HepG2 (cell line): ENCODE data around the gene GLTPD2. TPM values are rescaled to one million over a fixed set of nuclear protein-coding genes. Genes with fewer than 3 reads are reported as not detected.
A peak's percentile ranks its signal among the peaks of the same experiment; 100 is the strongest.

Experiments
- AKAP8 ChIP-seq: sonication (generic); formaldehyde crosslinking; IDR thresholded peaks from 2 replicates; pipeline ENCODE4 v1.5.1; 2020; ENCODE audit warnings: mild to moderate bottlenecking, missing genetic modification reagents
- BORCS8-MEF2B ChIP-seq: sonication (generic); formaldehyde crosslinking; IDR thresholded peaks from 2 replicates; pipeline ENCODE4 v1.8.0; 2022; ENCODE audit warnings: mild to moderate bottlenecking, missing genetic modification reagents
- FOXK1 ChIP-seq: sonication (generic); formaldehyde crosslinking; IDR thresholded peaks from 2 replicates; pipeline ENCODE4 v1.4.0; 2020; ENCODE audit warnings: low read depth, missing genetic modification reagents, borderline replicate concordance
- HOXA9 ChIP-seq: sonication (generic); formaldehyde crosslinking; IDR thresholded peaks from 2 replicates; pipeline ENCODE4 v1.8.1; 2022; ENCODE audit warnings: missing genetic modification reagents, mild to moderate bottlenecking, moderate library complexity, borderline replicate concordance
- KDM3A ChIP-seq: IDR thresholded peaks from 2 replicates; pipeline ENCODE4 v1.6.1; 2018; ENCODE audit warnings: low read depth, missing compliant biosample characterization
- PHF21A ChIP-seq: sonication (generic); formaldehyde crosslinking; IDR thresholded peaks from 2 replicates; pipeline ENCODE4 v1.5.0; 2020; ENCODE audit warnings: mild to moderate bottlenecking, missing genetic modification reagents
- RAD21 ChIP-seq: fragments of 450-650 bp; formaldehyde crosslinking; IDR thresholded peaks from 2 replicates; pipeline ENCODE4 v1.5.0; 2020; ENCODE audit warnings: mild to moderate bottlenecking
- ZBTB3 ChIP-seq: sonication (generic); formaldehyde crosslinking; IDR thresholded peaks from 2 replicates; pipeline ENCODE4 v1.4.0; 2020; ENCODE audit warnings: low read depth, mild to moderate bottlenecking, moderate library complexity, missing genetic modification reagents, borderline replicate concordance
- ZC3H13 ChIP-seq: sonication (generic); formaldehyde crosslinking; IDR thresholded peaks from 2 replicates; pipeline ENCODE4 v1.8.1; 2023; ENCODE audit warnings: mild to moderate bottlenecking, missing genetic modification reagents, moderate library complexity
- ZC3H4 ChIP-seq: sonication (generic); formaldehyde crosslinking; IDR thresholded peaks from 2 replicates; pipeline ENCODE4 v1.4.0; 2020; ENCODE audit warnings: missing genetic modification reagents, borderline replicate concordance
- ZFP37 ChIP-seq: sonication (generic); formaldehyde crosslinking; IDR thresholded peaks from 2 replicates; pipeline ENCODE4 v1.4.0; 2020; ENCODE audit warnings: missing genetic modification reagents, borderline replicate concordance
- ZFP41 ChIP-seq: sonication (generic); formaldehyde crosslinking; IDR thresholded peaks from 2 replicates; pipeline ENCODE4 v1.4.0; 2020; ENCODE audit warnings: mild to moderate bottlenecking, missing genetic modification reagents, borderline replicate concordance
- ZKSCAN5 ChIP-seq: sonication (generic); formaldehyde crosslinking; IDR thresholded peaks from 2 replicates; pipeline ENCODE4 v1.5.1; 2020; ENCODE audit warnings: mild to moderate bottlenecking, missing genetic modification reagents
- ZNF143 ChIP-seq: sonication (generic); formaldehyde crosslinking; IDR thresholded peaks from 2 replicates; pipeline ENCODE4 v1.4.0; 2020; ENCODE audit warnings: missing genetic modification reagents
- ZNF33B ChIP-seq: sonication (generic); formaldehyde crosslinking; IDR thresholded peaks from 2 replicates; pipeline ENCODE4 v1.5.1; 2020; ENCODE audit warnings: mild to moderate bottlenecking, missing genetic modification reagents
- ZNF674 ChIP-seq: sonication (generic); formaldehyde crosslinking; IDR thresholded peaks from 2 replicates; pipeline ENCODE4 v1.5.0; 2020; ENCODE audit warnings: low read depth, mild to moderate bottlenecking, missing genetic modification reagents
- polyA plus RNA-seq, 8 experiments: library from polyadenylated mRNA; depleted of rRNA in 3 of 8; stranded (reverse) in 7 of 8; unstranded in 1 of 8; fragments of >200 nt; fragmentation: Illumina TruSeq in 4 of 8; extraction: Trizol in 4 of 8; gene quantifications; 2 replicates each; pipeline versions ENCODE4 v1.2.1 to v1.2.3, GENCODE V29; 2011 to 2016; ENCODE audit warnings: low read depth in 4 of 8, missing spikeins in 1 of 8, mixed read lengths in 1 of 8; ENCODE audit not compliant: insufficient read depth in 1 of 8
- total RNA-seq, 5 experiments: library from RNA; depleted of rRNA; stranded (reverse); fragments of >200 nt; fragmentation: Illumina TruSeq; extraction: Trizol; gene quantifications; 2 replicates each; pipeline ENCODE4 v1.2.3, GENCODE V29; 2016; ENCODE audit warnings: low read depth in 1 of 5
- TF ChIP-seq, protein P1 (sequence below), 2 experiments: sonication (generic) in 1 of 2; formaldehyde crosslinking in 1 of 2; IDR thresholded peaks; 2 replicates each; pipeline versions ENCODE4 v1.5.1 to v1.6.1; 2011 to 2020; ENCODE audit warnings: borderline replicate concordance in 1 of 2, low read depth in 1 of 2, low read length in 1 of 2, mild to moderate bottlenecking in 1 of 2, missing genetic modification reagents in 1 of 2, moderate library complexity in 1 of 2
- TF ChIP-seq, protein P2 (sequence below): sonication (generic); formaldehyde crosslinking; IDR thresholded peaks from 2 replicates; pipeline ENCODE4 v1.4.0; 2020; ENCODE audit warnings: mild to moderate bottlenecking, missing genetic modification reagents
- TF ChIP-seq, protein P3 (sequence below): fragments of 450-650 bp; IDR thresholded peaks from 2 replicates; pipeline ENCODE4 v1.6.1; 2017; ENCODE audit warnings: mild to moderate bottlenecking
- TF ChIP-seq, protein P4 (sequence below): sonication (generic); formaldehyde crosslinking; IDR thresholded peaks from 2 replicates; pipeline ENCODE4 v1.8.1; 2022; ENCODE audit warnings: mild to moderate bottlenecking, missing genetic modification reagents
- TF ChIP-seq, protein P5 (sequence below): sonication (generic); formaldehyde crosslinking; IDR thresholded peaks from 2 replicates; pipeline ENCODE4 v1.4.0; 2020; ENCODE audit warnings: missing genetic modification reagents

The GLTPD2 gene
- total and polyA plus RNA-seq, 2 of the 13 experiments (the other 11 are each of a cell fraction or from before 2014, with no cell fraction given): 7.5 to 12.9 TPM

DNA sequence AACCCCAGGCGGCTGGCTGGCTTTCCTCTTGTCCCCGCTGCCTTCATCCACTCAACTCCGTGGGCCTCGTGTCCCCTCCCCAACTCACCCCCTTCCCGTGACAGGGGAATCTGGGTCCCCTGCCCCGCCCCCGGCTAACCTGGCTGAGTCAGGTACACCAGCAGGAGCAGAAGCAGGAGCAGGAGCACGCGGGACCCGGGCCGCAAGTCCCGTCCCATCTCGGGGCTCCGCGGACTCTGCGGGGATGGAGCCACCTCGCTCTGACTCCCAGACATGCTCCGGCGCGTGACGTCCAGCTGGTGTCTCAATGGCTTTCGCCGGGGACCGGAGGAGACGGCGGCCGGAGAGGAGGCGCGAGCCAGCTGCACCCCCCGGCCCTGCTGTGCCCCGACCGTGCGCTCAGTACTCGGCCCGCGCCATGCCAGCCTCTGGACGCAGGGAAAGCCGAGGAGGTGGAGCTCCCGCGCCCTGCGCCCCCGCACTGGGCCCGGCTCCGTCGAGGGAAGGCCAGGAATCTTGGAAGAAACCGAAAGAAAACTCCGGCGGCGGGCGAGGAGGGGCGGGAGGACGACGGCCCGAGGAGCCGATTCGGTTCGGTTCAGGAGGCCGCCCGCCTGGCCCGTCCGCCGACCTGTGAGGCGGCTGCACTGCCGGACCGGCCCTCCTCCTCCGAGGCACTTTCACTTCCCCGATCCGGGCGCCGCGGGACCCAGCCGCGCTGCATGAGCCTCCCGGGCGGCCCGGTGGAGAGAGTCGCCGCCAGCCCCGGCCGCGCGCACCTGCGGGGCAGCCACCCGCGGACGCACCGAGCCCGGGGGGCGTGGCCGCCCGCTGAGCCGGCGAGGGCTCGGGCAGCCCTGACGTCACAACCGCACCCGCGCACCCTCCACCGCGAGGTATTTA, 49.4 kb upstream of the GLTPD2 start, which contains the start of the genes CXCL16 and ZMYND15 (continued):
- TF ChIP-seq ZBTB3 (CRISPR knock-in tag) (no peak), ZKSCAN5 (CRISPR knock-in tag) (no peak), ZC3H4 (CRISPR knock-in tag) (no peak), PHF21A (CRISPR knock-in tag) (no peak), HOXA9 (CRISPR knock-in tag) (no peak), ZC3H13 (CRISPR knock-in tag) (no peak), ZFP41 (CRISPR knock-in tag) (no peak), AKAP8 (CRISPR knock-in tag) (no peak), ZNF33B (peak; percentile 41; the same call in 1 of the 2 replicates), ZNF143 (CRISPR knock-in tag) (no peak; the same call in 1 of the 2 replicates), BORCS8-MEF2B (CRISPR knock-in tag) (peak; percentile 73), RAD21 (CRISPR knock-in tag) (no peak; the same call in 1 of the 2 replicates), KDM3A (CRISPR knock-in tag) (0 out of 2 replicates have a peak, but pooled peaks have one; percentile 28), FOXK1 (CRISPR knock-in tag) (no peak), ZFP37 (CRISPR knock-in tag) (no peak), ZNF674 (CRISPR knock-in tag) (no peak)
- TF ChIP-seq, protein P1, sequence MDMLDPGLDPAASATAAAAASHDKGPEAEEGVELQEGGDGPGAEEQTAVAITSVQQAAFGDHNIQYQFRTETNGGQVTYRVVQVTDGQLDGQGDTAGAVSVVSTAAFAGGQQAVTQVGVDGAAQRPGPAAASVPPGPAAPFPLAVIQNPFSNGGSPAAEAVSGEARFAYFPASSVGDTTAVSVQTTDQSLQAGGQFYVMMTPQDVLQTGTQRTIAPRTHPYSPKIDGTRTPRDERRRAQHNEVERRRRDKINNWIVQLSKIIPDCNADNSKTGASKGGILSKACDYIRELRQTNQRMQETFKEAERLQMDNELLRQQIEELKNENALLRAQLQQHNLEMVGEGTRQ (IDR thresholded peaks at IDR 0.05; ENCODE audit: low read depth, low read length): no peak
- TF ChIP-seq, protein P1 (CRISPR knock-in tag; IDR thresholded peaks at IDR 0.05; ENCODE audit: borderline replicate concordance): no peak
- TF ChIP-seq, protein P2, sequence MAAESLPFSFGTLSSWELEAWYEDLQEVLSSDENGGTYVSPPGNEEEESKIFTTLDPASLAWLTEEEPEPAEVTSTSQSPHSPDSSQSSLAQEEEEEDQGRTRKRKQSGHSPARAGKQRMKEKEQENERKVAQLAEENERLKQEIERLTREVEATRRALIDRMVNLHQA (CRISPR knock-in tag): no peak
- TF ChIP-seq, protein P3, sequence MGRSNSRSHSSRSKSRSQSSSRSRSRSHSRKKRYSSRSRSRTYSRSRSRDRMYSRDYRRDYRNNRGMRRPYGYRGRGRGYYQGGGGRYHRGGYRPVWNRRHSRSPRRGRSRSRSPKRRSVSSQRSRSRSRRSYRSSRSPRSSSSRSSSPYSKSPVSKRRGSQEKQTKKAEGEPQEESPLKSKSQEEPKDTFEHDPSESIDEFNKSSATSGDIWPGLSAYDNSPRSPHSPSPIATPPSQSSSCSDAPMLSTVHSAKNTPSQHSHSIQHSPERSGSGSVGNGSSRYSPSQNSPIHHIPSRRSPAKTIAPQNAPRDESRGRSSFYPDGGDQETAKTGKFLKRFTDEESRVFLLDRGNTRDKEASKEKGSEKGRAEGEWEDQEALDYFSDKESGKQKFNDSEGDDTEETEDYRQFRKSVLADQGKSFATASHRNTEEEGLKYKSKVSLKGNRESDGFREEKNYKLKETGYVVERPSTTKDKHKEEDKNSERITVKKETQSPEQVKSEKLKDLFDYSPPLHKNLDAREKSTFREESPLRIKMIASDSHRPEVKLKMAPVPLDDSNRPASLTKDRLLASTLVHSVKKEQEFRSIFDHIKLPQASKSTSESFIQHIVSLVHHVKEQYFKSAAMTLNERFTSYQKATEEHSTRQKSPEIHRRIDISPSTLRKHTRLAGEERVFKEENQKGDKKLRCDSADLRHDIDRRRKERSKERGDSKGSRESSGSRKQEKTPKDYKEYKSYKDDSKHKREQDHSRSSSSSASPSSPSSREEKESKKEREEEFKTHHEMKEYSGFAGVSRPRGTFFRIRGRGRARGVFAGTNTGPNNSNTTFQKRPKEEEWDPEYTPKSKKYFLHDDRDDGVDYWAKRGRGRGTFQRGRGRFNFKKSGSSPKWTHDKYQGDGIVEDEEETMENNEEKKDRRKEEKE: no peak
- TF ChIP-seq, protein P4, sequence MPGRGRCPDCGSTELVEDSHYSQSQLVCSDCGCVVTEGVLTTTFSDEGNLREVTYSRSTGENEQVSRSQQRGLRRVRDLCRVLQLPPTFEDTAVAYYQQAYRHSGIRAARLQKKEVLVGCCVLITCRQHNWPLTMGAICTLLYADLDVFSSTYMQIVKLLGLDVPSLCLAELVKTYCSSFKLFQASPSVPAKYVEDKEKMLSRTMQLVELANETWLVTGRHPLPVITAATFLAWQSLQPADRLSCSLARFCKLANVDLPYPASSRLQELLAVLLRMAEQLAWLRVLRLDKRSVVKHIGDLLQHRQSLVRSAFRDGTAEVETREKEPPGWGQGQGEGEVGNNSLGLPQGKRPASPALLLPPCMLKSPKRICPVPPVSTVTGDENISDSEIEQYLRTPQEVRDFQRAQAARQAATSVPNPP (CRISPR knock-in tag): no peak
- TF ChIP-seq, protein P5, sequence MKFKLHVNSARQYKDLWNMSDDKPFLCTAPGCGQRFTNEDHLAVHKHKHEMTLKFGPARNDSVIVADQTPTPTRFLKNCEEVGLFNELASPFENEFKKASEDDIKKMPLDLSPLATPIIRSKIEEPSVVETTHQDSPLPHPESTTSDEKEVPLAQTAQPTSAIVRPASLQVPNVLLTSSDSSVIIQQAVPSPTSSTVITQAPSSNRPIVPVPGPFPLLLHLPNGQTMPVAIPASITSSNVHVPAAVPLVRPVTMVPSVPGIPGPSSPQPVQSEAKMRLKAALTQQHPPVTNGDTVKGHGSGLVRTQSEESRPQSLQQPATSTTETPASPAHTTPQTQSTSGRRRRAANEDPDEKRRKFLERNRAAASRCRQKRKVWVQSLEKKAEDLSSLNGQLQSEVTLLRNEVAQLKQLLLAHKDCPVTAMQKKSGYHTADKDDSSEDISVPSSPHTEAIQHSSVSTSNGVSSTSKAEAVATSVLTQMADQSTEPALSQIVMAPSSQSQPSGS (CRISPR knock-in tag): no peak
